Measurements from ENCODE around the gene SMURF1. TPM values are rescaled to one million over a fixed set of nuclear protein-coding genes. Genes with fewer than 3 reads are reported as not detected.
A peak's percentile ranks its signal among the peaks of the same experiment; 100 is the strongest.

SMURF1 gene
- total and polyA plus RNA-seq, 2 of the 4 experiments (the other 2 are of a cell fraction): 13.4 to 20.3 TPM

DNA sequence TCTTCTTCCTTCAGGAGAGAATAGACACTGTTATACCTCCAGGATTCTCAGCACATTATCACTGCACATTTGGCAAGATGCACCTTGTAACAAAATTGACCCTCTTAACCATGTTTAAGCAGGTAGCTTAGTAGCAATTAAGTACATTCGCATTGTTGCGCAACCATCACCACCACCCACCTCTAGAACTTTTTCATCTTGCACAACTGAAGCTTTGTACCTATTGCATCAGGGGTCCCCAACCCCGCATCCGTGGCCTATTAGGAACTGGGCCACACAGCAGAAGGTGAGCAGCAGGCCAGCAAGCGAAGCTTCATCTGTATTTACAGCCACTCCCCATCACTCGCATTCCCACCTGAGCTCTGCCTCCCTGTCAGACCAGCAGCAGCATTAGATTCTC is 29.9 kb upstream of the SMURF1 start:
- H2BK5ac ChIP-seq (ENCODE audit: low read depth, low read length, poor library complexity, severe bottlenecking): no peak overlapping the region
- no peak overlapping the region for H4K8ac ChIP-seq (ENCODE audit: low read depth in 2 of 2, low read length in 2 of 2)
- H2BK15ac ChIP-seq (ENCODE audit: low read depth, low read length): no peak overlapping the region
- H3K4me2 ChIP-seq (ENCODE audit: low read depth, low read length): no peak overlapping the region
- no peak overlapping the region for H3K23ac ChIP-seq (ENCODE audit: low read depth, low read length)
- no peaks in the 10 kb centered on the region for H4K20me1 ChIP-seq (ENCODE audit: insufficient read depth, low read length)
- H3K4me3 ChIP-seq (ENCODE audit: insufficient read depth, low read depth, low read length): no peak overlapping the region
- peaks cover 25% of the 10 kb centered on the region for H3K27me3 ChIP-seq (ENCODE audit: control insufficient read depth, insufficient read depth, low read length)
- no peak overlapping the region for H2AK5ac ChIP-seq (ENCODE audit: low read depth, low read length)
- no peak overlapping the region for H2BK120ac ChIP-seq (ENCODE audit: low read depth, low read length)
- ATAC-seq (ENCODE audit: low read depth) (no peak), DNase-seq (no peak)
- H3K27ac ChIP-seq (ENCODE audit: insufficient read depth, low read length): no peak overlapping the region
- no peak overlapping the region for H2AK9ac ChIP-seq (replicated peaks; ENCODE audit: low read depth, low read length, poor library complexity)
- H3K36me3 ChIP-seq (ENCODE audit: control insufficient read depth, insufficient read depth, low read length): no peaks in the 10 kb centered on the region
- no peak overlapping the region for H3K14ac ChIP-seq (replicated peaks; ENCODE audit: low read depth, low read length)
- no TSS peak for BruUV-seq (replicated peaks)
- intact Hi-C loops (cut with micrococcal nuclease): no loop called here
- ChIA-PET CTCF (interaction anchor here (0.8 kb wide), 1 partner anchor 11 kb away, joined by 3 read pairs; no protein-coding TSS in a partner anchor), POLR2A (ENCODE audit: unreplicated experiment) (no interaction called here)
- H3K56ac ChIP-seq (ENCODE audit: extremely low read depth, insufficient read depth, low read length): no peak overlapping the region
- no peaks in the 10 kb centered on the region for H3K9me1 ChIP-seq (ENCODE audit: insufficient read depth, low read length)
- dilution Hi-C loops (cut with HindIII; ENCODE audit: low sequenced_read_pairs, unreplicated experiment): no loop called here
- 93% methylated on average over 3 of the region's 6 CpGs; no CpG with 5 or more reads in 1 of the 2 experiments for WGBS, 2 experiments (ENCODE audit: extremely low coverage in 2 of 2, insufficient read length in 1 of 2)
- no peak overlapping the region for H2AFZ ChIP-seq (replicated peaks; ENCODE audit: low read length, poor library complexity)
- H4K5ac ChIP-seq (ENCODE audit: low read depth, low read length): no peak overlapping the region
- H2BK20ac ChIP-seq (ENCODE audit: low read depth, low read length): no peak overlapping the region
- H3K18ac ChIP-seq (ENCODE audit: low read depth, low read length): no peak overlapping the region
- H4K91ac ChIP-seq (ENCODE audit: insufficient read depth, low read depth, low read length): no peak overlapping the region
- no peaks in the 10 kb centered on the region for H3K4me1 ChIP-seq (ENCODE audit: control insufficient read depth, insufficient read depth, low read length)
- no peak overlapping the region for H3K4ac ChIP-seq (ENCODE audit: low read depth, low read length)
- no peaks in the 10 kb centered on the region for H3K9me3 ChIP-seq (ENCODE audit: control insufficient read depth, insufficient read depth, low read length)
- no peaks in the 10 kb centered on the region for H3K79me1 ChIP-seq (ENCODE audit: low read depth in 1 of 2, low read length in 2 of 2)
- peak; percentile 95 for TF ChIP-seq CEBPB (IDR thresholded peaks at IDR 0.05; ENCODE audit: low read depth, low read length)
- TF ChIP-seq RCOR1 (IDR thresholded peaks at IDR 0.05; ENCODE audit: insufficient replicate concordance, low read length): no peak
- no peak for TF ChIP-seq NFE2L2 (IDR thresholded peaks at IDR 0.05; ENCODE audit: low read depth, low read length)
- TF ChIP-seq SMC3 (IDR thresholded peaks at IDR 0.05; ENCODE audit: low read depth, low read length): no peak
- TF ChIP-seq POLR2A (IDR thresholded peaks at IDR 0.05; ENCODE audit: low read depth, low read length): no peak
- TF ChIP-seq MAZ (IDR thresholded peaks at IDR 0.05; ENCODE audit: borderline replicate concordance, low read depth, low read length): no peak
- no peak overlapping the region for H3K9ac ChIP-seq (ENCODE audit: low read depth, low read length)
- in situ Hi-C loops (cut with MboI; ENCODE audit: low sequenced_read_pairs): no loop called here
